Choroid plexus epithelial cell (primary cell): ENCODE measurements around the gene ELAC1.
A peak's percentile ranks its signal among the peaks of the same experiment; 100 is the strongest.

Experiments used
- DNase-seq: peaks from one replicate; pipeline ENCODE4 v3.0.0-alpha.2; 2010; ENCODE audit warnings: low read depth
- H3K4me3 ChIP-seq: 2 replicates; pipeline ENCODE4 v1.5.1; 2011; ENCODE audit warnings: low read depth, mild to moderate bottlenecking, control low read depth, low read length, moderate library complexity
- CTCF ChIP-seq: conservative IDR thresholded peaks from 2 replicates; pipeline ENCODE4 v1.5.1; 2011; ENCODE audit warnings: low read depth, mild to moderate bottlenecking, control low read depth, inconsistent platforms, low read length, moderate library complexity

Gene ELAC1

GRCh38 chr18:51007790-51008139, 39.9 kb downstream of the ELAC1 start:
- DNase-seq: no peak
- H3K4me3 ChIP-seq: no peak overlapping the region
- TF ChIP-seq CTCF: no peak

GRCh38 chr18:51009072-51009471, 41.2 kb downstream of the ELAC1 start:
- no peak for TF ChIP-seq CTCF
- DNase-seq: no peak
- H3K4me3 ChIP-seq: no peak overlapping the region

GRCh38 chr18:51010218-51010617, 42.4 kb downstream of the ELAC1 start:
- TF ChIP-seq CTCF: no peak
- H3K4me3 ChIP-seq: no peak overlapping the region
- DNase-seq: no peak

GRCh38 chr18:51011709-51012108, 43.9 kb downstream of the ELAC1 start:
- peak; percentile 23 for DNase-seq
- no peak for TF ChIP-seq CTCF

GRCh38 chr18:51012441-51012840, 44.6 kb downstream of the ELAC1 start:
- no peak for TF ChIP-seq CTCF
- no peak overlapping the region for H3K4me3 ChIP-seq
- DNase-seq: no peak

More at GRCh38 chr18:51011709-51012108, 43.9 kb downstream of the ELAC1 start:
- H3K4me3 ChIP-seq: no peak overlapping the region

- DNase-seq: no peak
- TF ChIP-seq CTCF: no peak
- H3K4me3 ChIP-seq: no peak overlapping the region
Observed at GRCh38 chr18:51013259-51013658, 45.4 kb downstream of the ELAC1 start.

GRCh38 chr18:51017140-51017879, 49.5 kb downstream of the ELAC1 start:
- TF ChIP-seq CTCF: no peak
- no peak for DNase-seq
- no peak overlapping the region for H3K4me3 ChIP-seq
